ENCODE measurements around the gene RORC. TPM values are rescaled to one million over a fixed set of nuclear protein-coding genes. Genes with fewer than 3 reads are reported as not detected.

RORC gene
- polyA plus RNA-seq, 4 donors: 0.26 to 1.3 (median 1.0) TPM

- DNase-seq (ENCODE audit: low read depth in 4 of 4, low spot score in 3 of 4): no peak
Observed at GRCh38 chr1:151849871-151850270, 18.3 kb upstream of the RORC start.

GRCh38 chr1:151849126-151849525 is 17.5 kb upstream of the RORC start:
- DNase-seq (ENCODE audit: low read depth in 4 of 4, low spot score in 3 of 4): no peak

GRCh38 chr1:151847867-151848596 is 16.4 kb upstream of the RORC start:
- DNase-seq (ENCODE audit: low read depth in 4 of 4, low spot score in 3 of 4): no peak

DNA sequence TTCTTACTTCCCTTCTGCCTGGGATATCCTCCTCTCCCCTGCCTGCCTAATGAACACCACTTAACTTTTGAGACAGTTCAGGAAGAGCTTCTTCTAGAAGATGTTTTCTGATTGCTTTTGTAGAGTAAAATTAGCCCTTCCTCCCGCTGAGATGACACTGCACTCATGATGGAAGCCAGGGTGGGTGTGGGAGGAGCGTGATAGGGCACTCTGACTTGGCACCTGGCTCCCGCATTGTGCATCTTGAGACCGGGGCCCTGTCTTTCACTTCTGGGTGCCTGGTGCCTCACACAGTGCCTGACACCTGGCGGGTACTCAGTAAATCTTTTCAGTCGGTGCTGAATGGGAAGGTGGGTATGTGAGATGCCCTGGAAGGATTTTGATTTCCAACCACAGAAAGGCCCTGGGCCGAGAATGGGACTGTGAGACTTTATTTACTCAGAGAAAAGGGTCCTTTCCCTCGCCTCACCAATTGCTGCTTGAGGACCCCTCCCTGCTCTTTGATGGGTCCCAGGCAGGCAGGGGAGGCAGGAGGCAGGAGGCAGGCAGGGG is 15.2 kb upstream of the RORC start:
- no peak for DNase-seq (ENCODE audit: low read depth in 4 of 4, low spot score in 3 of 4)

DNA sequence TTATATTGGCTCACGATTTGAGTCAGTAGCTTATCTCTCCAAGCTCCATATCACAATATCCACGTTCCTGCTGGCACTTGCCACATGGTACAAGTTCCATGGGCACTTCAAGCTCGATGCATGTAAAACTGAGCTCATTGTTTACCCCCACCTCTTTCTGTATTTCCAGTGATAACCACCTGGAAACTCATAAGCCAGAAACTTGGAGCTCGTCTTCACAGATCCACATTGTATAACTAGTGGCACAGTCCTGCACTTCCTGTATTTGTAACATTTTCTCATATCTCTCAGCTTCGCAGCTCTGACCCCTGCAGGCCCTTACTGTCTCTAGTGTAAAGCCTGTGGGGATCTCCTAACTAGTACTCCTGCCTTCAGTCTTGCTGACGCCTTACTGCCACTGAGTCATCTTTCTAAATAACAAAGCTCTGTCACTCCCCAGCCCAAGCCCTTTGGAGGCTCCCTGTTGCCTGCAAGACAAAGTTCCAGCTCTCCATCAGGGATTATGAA is 14.5 kb upstream of the RORC start:
- no peak for DNase-seq (ENCODE audit: low read depth in 4 of 4, low spot score in 3 of 4)

DNA sequence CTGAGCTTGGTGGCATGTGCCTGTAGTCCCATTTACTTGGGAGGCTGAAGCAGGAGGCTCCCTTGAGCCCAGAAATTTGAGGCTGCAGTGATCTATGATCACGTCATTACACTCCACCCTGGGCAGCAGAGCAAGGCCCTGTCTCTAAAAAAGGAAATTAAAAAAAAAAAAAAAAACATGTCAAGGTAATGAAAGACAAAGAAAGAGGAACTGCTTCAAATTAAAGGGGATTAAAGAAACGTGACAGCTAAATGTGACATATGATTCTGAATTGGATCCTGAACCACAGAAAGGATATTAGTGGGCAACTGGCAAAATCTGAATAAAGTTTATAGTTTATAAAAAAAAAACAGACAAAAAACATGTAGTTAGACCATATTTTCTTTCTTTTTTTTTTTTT is 11.8 kb upstream of the RORC start:
- DNase-seq (ENCODE audit: low read depth in 4 of 4, low spot score in 3 of 4): no peak

DNA sequence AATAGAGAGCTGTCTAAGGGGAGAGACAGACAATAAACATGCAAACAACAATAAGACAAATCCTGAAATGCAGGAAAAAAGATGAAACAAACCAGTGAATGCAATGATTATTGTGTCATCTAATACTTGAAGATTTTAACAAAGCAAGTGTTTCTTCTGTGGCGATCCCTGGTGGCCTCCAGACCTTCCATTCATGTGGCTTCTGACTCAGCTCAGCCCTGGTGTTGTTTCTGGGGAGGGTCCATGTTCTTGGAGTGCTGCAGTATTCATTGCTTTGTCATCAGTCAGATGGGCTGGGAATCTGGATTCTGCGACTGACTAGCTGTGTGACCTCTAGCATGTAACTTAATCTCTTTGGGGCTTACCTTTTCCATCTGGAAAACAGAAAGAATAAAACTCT is 9.5 kb upstream of the RORC start:
- DNase-seq (ENCODE audit: low read depth in 4 of 4, low spot score in 3 of 4): no peak

DNA sequence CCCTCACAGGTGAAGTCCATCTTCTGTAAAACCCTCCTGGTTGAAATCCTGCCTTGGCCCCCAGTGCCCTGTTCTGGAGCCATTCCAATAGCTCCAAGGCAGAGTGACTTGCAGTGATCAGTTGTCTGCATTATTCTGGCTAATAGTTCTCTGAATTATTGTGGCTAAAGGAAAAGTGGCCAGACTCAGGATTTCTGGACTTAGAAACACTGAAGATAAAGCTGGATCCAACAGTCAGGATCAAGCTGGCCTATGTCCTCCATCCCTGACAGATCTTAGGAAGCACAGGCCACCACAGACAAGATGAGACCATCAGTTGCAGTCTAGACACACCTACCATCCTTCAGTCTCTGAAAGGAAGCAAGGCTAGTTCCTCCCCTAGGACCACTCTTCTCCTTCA is 8.8 kb upstream of the RORC start:
- no peak for DNase-seq (ENCODE audit: low read depth in 4 of 4, low spot score in 3 of 4)

- peak in 1 of 4 donors; percentile 40 for DNase-seq (ENCODE audit: low read depth in 4 of 4, low spot score in 3 of 4)
Observed at GRCh38 chr1:151839457-151840403, 8.1 kb upstream of the RORC start, which contains the start of gene C2CD4D. Gene C2CD4D, minus strand, starts transcription at chr1:151839820. Its CDS starts 831 bp downstream, at chr1:151838989.

- no peak for DNase-seq (ENCODE audit: low read depth in 4 of 4, low spot score in 3 of 4)
Observed at GRCh38 chr1:151839082-151839412, 7.4 kb upstream of the RORC start.

DNA sequence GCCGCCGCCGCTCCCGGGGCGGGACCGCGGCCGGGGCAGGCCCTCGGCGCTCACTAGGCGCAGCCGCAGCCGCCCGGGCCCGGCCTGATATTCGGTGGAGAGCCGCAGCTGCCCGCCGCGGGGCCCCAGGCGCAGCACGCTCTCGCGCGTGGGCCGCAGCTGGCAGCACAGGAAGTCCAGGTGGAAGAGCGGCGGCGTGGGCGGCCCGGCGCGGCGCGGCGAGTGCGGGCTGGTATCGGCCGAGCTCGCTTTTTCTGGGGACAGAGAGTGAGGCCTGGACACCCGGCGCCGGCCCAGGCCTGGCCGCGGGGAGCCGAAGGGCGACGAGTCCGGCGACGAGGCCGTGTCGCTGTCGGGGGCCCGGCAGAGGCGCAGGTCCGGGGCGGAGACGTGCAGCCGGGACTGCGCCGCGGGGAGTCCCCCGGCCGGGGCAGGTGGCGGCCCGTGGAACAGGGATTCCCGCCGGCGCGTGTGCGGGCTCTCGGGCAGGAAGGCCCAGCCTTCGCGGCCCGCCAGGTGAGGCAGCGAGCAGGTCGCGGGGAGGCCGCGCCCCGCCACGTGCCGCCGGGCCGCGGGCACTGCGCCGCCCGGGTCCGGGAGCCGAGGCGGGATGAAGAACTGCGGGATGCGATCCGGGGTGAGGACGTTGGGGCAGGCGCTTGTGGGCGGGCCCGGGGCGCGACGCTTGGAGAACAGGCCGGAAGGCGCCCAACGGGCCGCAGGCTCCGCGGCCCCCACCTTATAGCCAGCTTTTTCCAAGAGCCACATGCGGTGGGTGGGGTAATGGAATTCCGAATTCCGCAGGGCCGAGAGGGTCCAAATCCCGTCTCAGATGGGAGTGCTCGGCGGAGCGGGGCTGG is 6.8 kb upstream of the RORC start:
- no peak for DNase-seq (ENCODE audit: low read depth in 4 of 4, low spot score in 3 of 4)

DNA sequence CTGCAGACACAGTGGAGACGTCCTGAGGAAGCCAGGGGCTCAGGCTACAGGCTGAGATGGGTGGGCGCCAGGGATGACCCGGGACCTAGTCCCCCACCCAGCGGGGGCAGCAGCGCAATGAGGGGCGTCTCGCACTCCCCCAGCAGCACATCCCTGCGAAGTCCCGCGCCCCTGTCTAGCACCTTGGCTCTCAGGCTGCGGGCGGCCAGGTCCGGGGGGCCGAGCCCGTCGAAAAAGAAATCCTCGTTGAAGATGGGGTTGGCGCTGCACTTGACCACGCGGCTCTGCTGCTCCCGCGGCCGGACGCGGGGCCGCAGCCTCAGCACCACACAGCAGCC is 6.3 kb upstream of the RORC start:
- DNase-seq (ENCODE audit: low read depth in 4 of 4, low spot score in 3 of 4): no peak

- no peak for DNase-seq (ENCODE audit: low read depth in 4 of 4, low spot score in 3 of 4)
Observed at GRCh38 chr1:151837197-151837596, 5.6 kb upstream of the RORC start.

GRCh38 chr1:151835596-151835995 is 4.0 kb upstream of the RORC start:
- no peak for DNase-seq (ENCODE audit: low read depth in 4 of 4, low spot score in 3 of 4)

DNA sequence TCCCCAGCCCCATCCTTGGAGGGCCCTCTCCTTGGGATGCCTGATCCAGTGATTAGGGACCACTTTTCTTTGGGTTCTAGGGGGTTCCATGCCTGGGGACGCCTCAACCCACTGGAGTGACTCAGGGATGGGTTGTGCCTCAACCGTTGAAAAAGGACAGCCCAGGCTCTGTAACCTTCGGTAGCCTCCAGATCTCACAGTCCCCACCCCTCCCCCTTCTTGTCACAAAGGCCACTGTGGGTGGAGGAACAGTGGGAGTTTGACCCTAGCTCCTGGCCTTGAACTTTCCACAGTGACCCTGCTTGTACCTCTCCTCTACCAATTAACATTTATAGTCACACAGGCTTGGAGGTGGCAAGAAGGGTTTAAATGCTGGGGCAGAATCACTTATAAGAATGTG is 2.6 kb upstream of the RORC start:
- DNase-seq (ENCODE audit: low read depth in 4 of 4, low spot score in 3 of 4): no peak

GRCh38 chr1:151833172-151833900 is 1.7 kb upstream of the RORC start:
- no peak for DNase-seq (ENCODE audit: low read depth in 4 of 4, low spot score in 3 of 4)

GRCh38 chr1:151832318-151832980 is 847 bp upstream of the RORC start:
- DNase-seq (ENCODE audit: low read depth in 4 of 4, low spot score in 3 of 4): no peak

DNA sequence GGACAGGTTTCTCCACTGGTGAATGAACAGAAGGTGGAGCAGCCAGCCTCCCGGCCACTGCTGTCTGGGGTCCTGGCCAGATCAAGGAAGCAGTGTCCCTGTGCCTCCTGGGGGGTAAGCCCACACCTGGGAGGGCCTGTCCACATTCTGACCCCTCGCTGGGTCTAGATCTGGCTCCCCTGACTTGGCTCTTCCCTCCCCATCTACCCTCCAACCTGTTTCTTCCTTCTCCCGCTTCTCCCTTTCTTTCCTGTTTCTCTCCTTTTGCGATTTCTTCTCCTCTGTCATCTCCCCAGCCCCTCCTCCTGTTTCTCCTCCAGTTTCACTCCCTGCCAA is 378 bp downstream of the RORC start:
- no peak for DNase-seq (ENCODE audit: low read depth in 4 of 4, low spot score in 3 of 4)

- DNase-seq (ENCODE audit: low read depth in 4 of 4, low spot score in 3 of 4): no peak
Observed at GRCh38 chr1:151830055-151830454, 1.5 kb downstream of the RORC start.
